ENCODE measurements around the gene NEDD4L.
A peak's percentile ranks its signal among the peaks of the same experiment; 100 is the strongest.
"Not testable (repeated sequence)": the region's sequence is repeated elsewhere in the genome, so short reads cannot be mapped to it uniquely, and the experiment has no call there.

NEDD4L gene

DNA sequence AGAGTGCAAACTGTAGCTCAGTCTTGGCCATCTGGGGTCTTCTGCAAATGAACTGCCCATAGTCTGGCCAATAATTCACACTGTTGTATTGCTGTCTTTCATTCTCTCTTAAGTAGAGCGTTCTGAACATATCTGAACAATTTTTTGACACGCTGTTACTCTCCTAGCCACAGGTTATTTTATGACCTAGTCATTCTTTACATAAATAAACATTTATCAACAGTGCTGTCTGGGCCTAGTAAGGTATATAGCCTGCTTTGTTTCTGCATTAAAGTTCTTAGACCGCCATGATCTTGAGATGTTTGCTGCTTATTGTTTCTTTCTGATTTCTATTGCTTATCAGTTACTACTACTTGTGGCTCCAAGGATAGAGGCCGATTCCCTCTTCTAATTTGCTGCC, 226.4 kb downstream of the NEDD4L start:
- Histone ChIP-seq H3K4me1 (peaks cover 10% of the 10 kb centered on the region), H3K36me3 (no peaks in the 10 kb centered on the region; the same call in 1 of the 2 replicates), H3K27me3 (no peaks in the 10 kb centered on the region), H3K4me2 (no peak overlapping the region), H3K4me3 (no peak overlapping the region), H3K9ac (no peak overlapping the region), H3K27ac (no peak overlapping the region), H3K9me3 (no peaks in the 10 kb centered on the region), H4K20me1 (no peaks in the 10 kb centered on the region)
- TF ChIP-seq Cebpa-rat (IDR thresholded peaks at IDR 0.05), result no peak

- Histone ChIP-seq H3K4me1 (peaks cover 10% of the 10 kb centered on the region), H3K4me2 (no peak overlapping the region)
Measured at GRCh38 chr18:58271770-58272169, 227.7 kb downstream of the NEDD4L start.

GRCh38 chr18:58272209-58272608, 228.2 kb downstream of the NEDD4L start:
- H3K4me1 ChIP-seq, result peaks cover 10% of the 10 kb centered on the region
- no peaks in the 10 kb centered on the region for H4K20me1 ChIP-seq
- H3K27ac ChIP-seq, result no peak overlapping the region
- peak overlapping the region; percentile 43 for H3K4me2 ChIP-seq
- no peak overlapping the region for H3K4me3 ChIP-seq
- H3K9me3 ChIP-seq, result no peaks in the 10 kb centered on the region
- TF ChIP-seq Cebpa-rat (IDR thresholded peaks at IDR 0.05), result no peak
- no peak overlapping the region for H3K9ac ChIP-seq
- H3K36me3 ChIP-seq, result no peaks in the 10 kb centered on the region
- no peaks in the 10 kb centered on the region for H3K27me3 ChIP-seq

More at GRCh38 chr18:58271770-58272169, 227.7 kb downstream of the NEDD4L start:
- H3K36me3 ChIP-seq, result no peaks in the 10 kb centered on the region
- no peaks in the 10 kb centered on the region for H3K27me3 ChIP-seq
- H3K4me3 ChIP-seq, result no peak overlapping the region
- no peaks in the 10 kb centered on the region for H4K20me1 ChIP-seq
- H3K27ac ChIP-seq, result no peak overlapping the region
- no peak for TF ChIP-seq Cebpa-rat (IDR thresholded peaks at IDR 0.05)
- H3K9ac ChIP-seq, result no peak overlapping the region
- H3K9me3 ChIP-seq, result no peaks in the 10 kb centered on the region

GRCh38 chr18:58272779-58273435, 228.9 kb downstream of the NEDD4L start:
- TF ChIP-seq Cebpa-rat (IDR thresholded peaks at IDR 0.05), result no peak
- H4K20me1 ChIP-seq, result no peaks in the 10 kb centered on the region
- H3K9me3 ChIP-seq, result no peaks in the 10 kb centered on the region
- peaks cover 10% of the 10 kb centered on the region for H3K4me1 ChIP-seq
- H3K27ac ChIP-seq, result no peak overlapping the region
- H3K36me3 ChIP-seq, result no peaks in the 10 kb centered on the region
- peak overlapping the region; percentile 43 for H3K4me2 ChIP-seq
- H3K4me3 ChIP-seq, result no peak overlapping the region
- no peaks in the 10 kb centered on the region for H3K27me3 ChIP-seq
- no peak overlapping the region for H3K9ac ChIP-seq

GRCh38 chr18:58275176-58275575, 231.2 kb downstream of the NEDD4L start:
- no peaks in the 10 kb centered on the region for H3K27me3 ChIP-seq
- no peak overlapping the region for H3K9ac ChIP-seq
- no peaks in the 10 kb centered on the region for H4K20me1 ChIP-seq
- H3K4me2 ChIP-seq, result no peak overlapping the region
- no peaks in the 10 kb centered on the region for H3K9me3 ChIP-seq
- TF ChIP-seq Cebpa-rat (IDR thresholded peaks at IDR 0.05), result no peak
- H3K4me3 ChIP-seq, result no peak overlapping the region
- no peak overlapping the region for H3K27ac ChIP-seq
- H3K4me1 ChIP-seq, result peaks cover 10% of the 10 kb centered on the region
- no peaks in the 10 kb centered on the region for H3K36me3 ChIP-seq

- Histone ChIP-seq H3K9ac (no peak overlapping the region), H3K27ac (no peak overlapping the region), H3K27me3 (no peaks in the 10 kb centered on the region), H3K4me1 (peaks cover 10% of the 10 kb centered on the region), H3K4me2 (no peak overlapping the region), H3K9me3 (no peaks in the 10 kb centered on the region), H3K4me3 (no peak overlapping the region), H3K36me3 (no peaks in the 10 kb centered on the region), H4K20me1 (no peaks in the 10 kb centered on the region)
- no peak for TF ChIP-seq Cebpa-rat (IDR thresholded peaks at IDR 0.05)
Measured at GRCh38 chr18:58276789-58277739, 233.0 kb downstream of the NEDD4L start.

DNA sequence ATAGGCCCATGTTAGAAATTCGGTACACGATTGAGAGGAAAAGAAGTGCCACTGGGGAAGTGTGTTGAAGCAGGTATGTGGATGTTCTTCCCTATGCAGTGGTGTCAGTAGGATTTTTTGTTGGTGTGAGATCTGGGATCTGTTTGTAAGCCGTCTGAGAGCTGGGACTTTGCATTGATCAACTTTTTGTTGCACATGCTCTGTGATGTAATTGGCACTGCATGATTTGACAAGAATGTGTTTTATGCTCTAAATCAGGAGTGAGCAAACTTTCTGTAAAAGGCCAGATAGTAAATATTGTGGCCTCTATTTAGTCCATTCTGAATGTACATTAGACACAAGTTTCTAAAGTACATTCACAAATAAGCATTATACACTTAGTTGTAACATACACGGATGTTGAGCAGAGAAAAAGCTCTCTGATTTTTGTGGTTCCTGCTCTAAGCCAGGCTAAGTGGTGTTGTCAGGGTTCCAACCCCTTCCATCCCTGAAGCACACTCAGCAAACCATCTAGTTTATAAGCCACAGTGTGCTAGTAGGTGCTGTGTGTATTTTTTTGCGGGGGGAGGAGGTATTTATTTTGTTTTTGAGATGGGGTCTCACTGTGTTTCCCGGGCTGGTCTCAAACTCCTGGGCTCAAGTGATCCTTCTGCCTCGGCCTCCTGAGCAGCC, 235.6 kb downstream of the NEDD4L start:
- H3K4me3 ChIP-seq, result no peak overlapping the region
- no peak overlapping the region for H3K27ac ChIP-seq
- H3K36me3 ChIP-seq, result no peaks in the 10 kb centered on the region
- H4K20me1 ChIP-seq, result no peaks in the 10 kb centered on the region
- no peaks in the 10 kb centered on the region; the same call in 1 of the 2 replicates for H3K9me3 ChIP-seq
- H3K4me2 ChIP-seq, result no peak overlapping the region
- H3K27me3 ChIP-seq, result no peaks in the 10 kb centered on the region
- no peak overlapping the region for H3K9ac ChIP-seq
- no peak for TF ChIP-seq Cebpa-rat (IDR thresholded peaks at IDR 0.05)
- no peaks in the 10 kb centered on the region for H3K4me1 ChIP-seq

GRCh38 chr18:58280191-58280590, 236.2 kb downstream of the NEDD4L start:
- no peak for TF ChIP-seq Cebpa-rat (IDR thresholded peaks at IDR 0.05)
- H3K4me2 ChIP-seq, result no peak overlapping the region
- H4K20me1 ChIP-seq, result no peaks in the 10 kb centered on the region
- H3K9ac ChIP-seq, result no peak overlapping the region
- no peaks in the 10 kb centered on the region for H3K4me1 ChIP-seq
- H3K27me3 ChIP-seq, result no peaks in the 10 kb centered on the region
- no peak overlapping the region for H3K27ac ChIP-seq
- H3K9me3 ChIP-seq, result no peaks in the 10 kb centered on the region; the same call in 1 of the 2 replicates
- H3K4me3 ChIP-seq, result no peak overlapping the region
- no peaks in the 10 kb centered on the region for H3K36me3 ChIP-seq

- H3K4me1 ChIP-seq, H3K27ac ChIP-seq, H3K9ac ChIP-seq, H3K4me3 ChIP-seq, H4K20me1 ChIP-seq, H3K36me3 ChIP-seq, H3K4me2 ChIP-seq, H3K27me3 ChIP-seq, H3K9me3 ChIP-seq: not testable (repeated sequence)
Measured at GRCh38 chr18:58282872-58283271, 238.8 kb downstream of the NEDD4L start.

Measured in BLaER1 (cell line).